ENCODE data around the gene GBE1. TPM values are rescaled to one million over a fixed set of nuclear protein-coding genes. Genes with fewer than 3 reads are reported as not detected.

Gene GBE1
- total and polyA plus RNA-seq, 9 of the 15 experiments (the other 6 are each of a cell fraction or from before 2014, with no cell fraction given): 7.9 to 25.6 (median 13.1) TPM

DNA sequence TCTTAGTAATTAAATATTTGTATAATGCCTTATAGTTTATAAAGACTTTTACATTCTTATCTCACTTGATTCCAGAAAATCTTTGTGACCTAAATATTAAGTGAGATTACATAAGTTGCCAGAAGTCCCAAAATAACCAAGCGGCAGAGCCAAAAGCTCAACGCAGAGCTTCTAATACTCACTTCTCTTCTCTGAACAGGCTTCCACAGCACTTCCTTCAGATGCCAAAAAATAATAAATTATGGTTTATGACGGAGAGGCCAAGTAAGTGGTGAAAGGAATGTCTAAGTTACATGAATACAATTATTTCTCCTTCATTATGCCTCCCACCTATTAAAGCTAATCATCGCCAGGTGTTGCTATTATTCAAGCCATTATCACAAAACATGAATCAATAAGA is 110.3 kb downstream of the GBE1 start:
- no peaks in the 10 kb centered on the region for H3K36me3 ChIP-seq (ENCODE audit: control insufficient read depth, insufficient read depth, low read length)
- no peaks in the 10 kb centered on the region for H3K27me3 ChIP-seq (ENCODE audit: control insufficient read depth in 2 of 2, insufficient read depth in 2 of 2, low read length in 2 of 2)
- no peak for TF ChIP-seq ZNF445 (CRISPR knock-in tag; IDR thresholded peaks at IDR 0.05; ENCODE audit: low read depth)
- TF ChIP-seq, protein P1, sequence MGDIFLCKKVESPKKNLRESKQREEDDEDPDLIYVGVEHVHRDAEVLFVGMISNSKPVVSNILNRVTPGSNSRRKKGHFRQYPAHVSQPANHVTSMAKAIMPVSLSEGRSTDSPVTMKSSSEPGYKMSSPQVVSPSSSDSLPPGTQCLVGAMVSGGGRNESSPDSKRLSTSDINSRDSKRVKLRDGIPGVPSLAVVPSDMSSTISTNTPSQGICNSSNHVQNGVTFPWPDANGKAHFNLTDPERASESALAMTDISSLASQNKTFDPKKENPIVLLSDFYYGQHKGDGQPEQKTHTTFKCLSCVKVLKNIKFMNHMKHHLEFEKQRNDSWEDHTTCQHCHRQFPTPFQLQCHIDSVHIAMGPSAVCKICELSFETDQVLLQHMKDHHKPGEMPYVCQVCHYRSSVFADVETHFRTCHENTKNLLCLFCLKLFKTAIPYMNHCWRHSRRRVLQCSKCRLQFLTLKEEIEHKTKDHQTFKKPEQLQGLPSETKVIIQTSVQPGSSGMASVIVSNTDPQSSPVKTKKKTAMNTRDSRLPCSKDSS (IDR thresholded peaks at IDR 0.05; ENCODE audit: low read depth, partially characterized antibody): no peak
- no TSS peak for BruUV-seq (replicated peaks)
- H3K4me3 ChIP-seq: no peak overlapping the region
- no peaks in the 10 kb centered on the region for H4K20me1 ChIP-seq (replicated peaks; ENCODE audit: control insufficient read depth, insufficient read depth, low read length)
- H3K4me1 ChIP-seq (replicated peaks in 1 of 2; ENCODE audit: control insufficient read depth in 2 of 2, insufficient read depth in 2 of 2, low read length in 2 of 2): no peaks in the 10 kb centered on the region
- no peaks in the 10 kb centered on the region for H3K9me1 ChIP-seq (ENCODE audit: control insufficient read depth, insufficient read depth, low read length)
- in situ Hi-C loops (cut with MboI): no loop called here
- CTCF ChIA-PET (ENCODE audit: low intra/inter-chr PET ratio): interaction anchor here (0.6 kb wide), 1 partner anchor 928 kb away, joined by 3 read pairs; no protein-coding TSS in a partner anchor
- no peaks in the 10 kb centered on the region for H3K79me2 ChIP-seq (ENCODE audit: control insufficient read depth, insufficient read depth, low read length)
- DNase-seq (ENCODE audit: extremely low read depth in 1 of 4, low spot score in 3 of 4): no peak
- 86% methylated on average over 4 of the region's 4 CpGs for WGBS (ENCODE audit: insufficient coverage, low coverage, missing lambda C conversion rate)
- no peaks in the 10 kb centered on the region for H3K9me3 ChIP-seq (replicated peaks; ENCODE audit: control insufficient read depth, insufficient read depth, low read depth, low read length)
- no peak overlapping the region for H3K9ac ChIP-seq (ENCODE audit: insufficient read depth in 1 of 2, low read depth in 2 of 2, low read length in 2 of 2)
- ATAC-seq: no peak
- POLR2A ChIA-PET: no interaction called here
- intact Hi-C loops (cut with micrococcal nuclease): no loop called here
- no peak overlapping the region for H3K27ac ChIP-seq (ENCODE audit: extremely low read depth, low read depth, low read length)
- no peak for FAIRE-seq
- H3K4me2 ChIP-seq (ENCODE audit: insufficient read depth, low read length): no peak overlapping the region
- no peak overlapping the region for H2AFZ ChIP-seq (ENCODE audit: low read depth, low read length)

DNA sequence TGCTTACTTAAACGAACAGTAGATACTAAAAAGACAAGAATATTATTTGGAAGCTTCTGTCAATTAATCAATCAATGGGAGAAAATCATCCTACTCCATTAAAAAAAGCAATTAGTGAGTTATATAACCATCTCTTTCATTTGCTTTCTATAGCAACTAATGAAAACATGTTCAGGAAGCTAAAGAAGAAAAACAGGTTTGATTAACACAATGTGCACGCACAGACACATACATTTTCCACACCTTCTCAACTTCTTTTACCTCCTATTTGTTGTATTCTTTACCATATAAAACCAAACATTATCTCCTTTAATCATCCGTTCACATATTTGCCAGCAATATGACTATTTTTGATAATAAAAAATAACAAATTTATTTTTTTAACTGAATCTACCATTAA is 111.3 kb downstream of the GBE1 start:
- ChIA-PET POLR2A (interaction anchor here (0.6 kb wide), 1 partner anchor 28 kb away, joined by 3 read pairs; no protein-coding TSS in a partner anchor), CTCF (ENCODE audit: low intra/inter-chr PET ratio) (no interaction called here)
- BruUV-seq (replicated peaks): no TSS peak
- 49% methylated on average over 3 of the region's 3 CpGs for WGBS (ENCODE audit: insufficient coverage, low coverage, missing lambda C conversion rate)
- FAIRE-seq: no peak
- Histone ChIP-seq H3K9me1 (ENCODE audit: control insufficient read depth, insufficient read depth, low read length) (no peaks in the 10 kb centered on the region), H4K20me1 (replicated peaks; ENCODE audit: control insufficient read depth, insufficient read depth, low read length) (no peaks in the 10 kb centered on the region), H3K27ac (ENCODE audit: extremely low read depth, low read depth, low read length) (no peak overlapping the region), H3K79me2 (ENCODE audit: control insufficient read depth, insufficient read depth, low read length) (no peaks in the 10 kb centered on the region), H3K4me3 (no peak overlapping the region), H3K27me3 (ENCODE audit: control insufficient read depth in 2 of 2, insufficient read depth in 2 of 2, low read length in 2 of 2) (no peaks in the 10 kb centered on the region), H3K9me3 (replicated peaks; ENCODE audit: control insufficient read depth, insufficient read depth, low read depth, low read length) (no peaks in the 10 kb centered on the region), H3K4me2 (ENCODE audit: insufficient read depth, low read length) (no peak overlapping the region), H3K9ac (ENCODE audit: insufficient read depth in 1 of 2, low read depth in 2 of 2, low read length in 2 of 2) (no peak overlapping the region), H3K36me3 (ENCODE audit: control insufficient read depth, insufficient read depth, low read length) (no peaks in the 10 kb centered on the region), H3K4me1 (replicated peaks in 1 of 2; ENCODE audit: control insufficient read depth in 2 of 2, insufficient read depth in 2 of 2, low read length in 2 of 2) (no peaks in the 10 kb centered on the region), H2AFZ (ENCODE audit: low read depth, low read length) (no peak overlapping the region)
- ATAC-seq: no peak
- intact Hi-C loops (cut with micrococcal nuclease): no loop called here
- in situ Hi-C loops (cut with MboI): no loop called here
- no peak for DNase-seq (ENCODE audit: extremely low read depth in 1 of 4, low spot score in 3 of 4)
- TF ChIP-seq NCOR1 (IDR thresholded peaks at IDR 0.05) (no peak), CBFA2T3 (IDR thresholded peaks at IDR 0.05) (no peak), ZNF146 (CRISPR knock-in tag; IDR thresholded peaks at IDR 0.05; ENCODE audit: unreplicated experiment) (no peak), TFAM (CRISPR knock-in tag; conservative IDR thresholded peaks at IDR 0.05) (no peak), NR3C1 (CRISPR knock-in tag; IDR thresholded peaks at IDR 0.05) (no peak), RAD21 (CRISPR knock-in tag; conservative IDR thresholded peaks at IDR 0.05 in 1 of 2, IDR thresholded peaks at IDR 0.05 in 1 of 2) (no peak), MEIS2 (IDR thresholded peaks at IDR 0.05; ENCODE audit: partially characterized antibody) (no peak), ZNF184 (CRISPR knock-in tag; IDR thresholded peaks at IDR 0.05) (no peak), SREBF1 (IDR thresholded peaks at IDR 0.05; ENCODE audit: borderline replicate concordance, low read depth, low read length) (no peak), ZNF3 (CRISPR knock-in tag; IDR thresholded peaks at IDR 0.05) (no peak)
- TF ChIP-seq, protein P2, sequence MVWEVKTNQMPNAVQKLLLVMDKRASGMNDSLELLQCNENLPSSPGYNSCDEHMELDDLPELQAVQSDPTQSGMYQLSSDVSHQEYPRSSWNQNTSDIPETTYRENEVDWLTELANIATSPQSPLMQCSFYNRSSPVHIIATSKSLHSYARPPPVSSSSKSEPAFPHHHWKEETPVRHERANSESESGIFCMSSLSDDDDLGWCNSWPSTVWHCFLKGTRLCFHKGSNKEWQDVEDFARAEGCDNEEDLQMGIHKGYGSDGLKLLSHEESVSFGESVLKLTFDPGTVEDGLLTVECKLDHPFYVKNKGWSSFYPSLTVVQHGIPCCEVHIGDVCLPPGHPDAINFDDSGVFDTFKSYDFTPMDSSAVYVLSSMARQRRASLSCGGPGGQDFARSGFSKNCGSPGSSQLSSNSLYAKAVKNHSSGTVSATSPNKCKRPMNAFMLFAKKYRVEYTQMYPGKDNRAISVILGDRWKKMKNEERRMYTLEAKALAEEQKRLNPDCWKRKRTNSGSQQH (CRISPR knock-in tag; IDR thresholded peaks at IDR 0.05): no peak
